Lung (tissue), 12 donors: ENCODE data around the gene MAP3K20. TPM values are rescaled to one million over a fixed set of nuclear protein-coding genes. Genes with fewer than 3 reads are reported as not detected.

Source experiments
- ATAC-seq: fragments of 200-7000 bp; cut with Tn5 transposase; one replicate; pipeline ENCODE4 v1.9.1; 2020; ENCODE audit warnings: moderate number of reproducible peaks; ENCODE audit not compliant: insufficient read depth, low FRiP score
- DNase-seq, 3 donors: peaks; one replicate each; pipeline ENCODE4 v3.0.0-alpha.2; 2013 to 2017
- H3K27ac ChIP-seq, 2 donors: one replicate each; pipeline ENCODE4 v1.5.1; 2013; ENCODE audit warnings: mild to moderate bottlenecking in 2 of 2, moderate library complexity in 2 of 2, control low read depth in 1 of 2, inconsistent platforms in 1 of 2, low read depth in 1 of 2, low read length in 1 of 2
- H3K27me3 ChIP-seq, 3 donors: one replicate each; pipeline ENCODE4 v1.5.1; 2013; ENCODE audit warnings: low read length in 2 of 3; ENCODE audit not compliant: control insufficient read depth in 3 of 3, insufficient read depth in 3 of 3
- H3K36me3 ChIP-seq, 4 donors: one replicate each; pipeline ENCODE4 v1.5.1; 2013; ENCODE audit warnings: low read length in 4 of 4, mild to moderate bottlenecking in 1 of 4, moderate library complexity in 1 of 4; ENCODE audit not compliant: control insufficient read depth in 4 of 4, insufficient read depth in 4 of 4
- H3K4me1 ChIP-seq, 5 donors: one replicate each; pipeline ENCODE4 v1.5.1; 2013; ENCODE audit warnings: low read length in 5 of 5, mild to moderate bottlenecking in 2 of 5, moderate library complexity in 1 of 5; ENCODE audit not compliant: control insufficient read depth in 5 of 5, insufficient read depth in 5 of 5
- H3K4me3 ChIP-seq: one replicate; pipeline ENCODE4 v1.5.1; 2013; ENCODE audit warnings: mild to moderate bottlenecking, control low read depth, moderate library complexity
- H3K9ac ChIP-seq, 2 donors: one replicate each; pipeline ENCODE4 v1.5.1; 2013; ENCODE audit warnings: low read length in 2 of 2, control low read depth in 1 of 2; ENCODE audit not compliant: insufficient read depth in 1 of 2
- H3K9me3 ChIP-seq, 4 donors: one replicate each; pipeline ENCODE4 v1.5.1; 2013; ENCODE audit warnings: low read length in 3 of 4, mild to moderate bottlenecking in 1 of 4, moderate library complexity in 1 of 4; ENCODE audit not compliant: control insufficient read depth in 4 of 4, insufficient read depth in 3 of 4
- WGBS, 2 donors: extraction: QIAGEN DNeasy Blood & Tissue Kit; methylation state at CpG; one replicate each; pipeline ENCODE4 v1.1.7; 2013; 5-methylcytosine and 5-hydroxymethylcytosine counted together
- polyA plus RNA-seq, 2 donors: library from polyadenylated mRNA; stranded (reverse); fragments of 200-250 nt; gene quantifications; one replicate each; pipeline ENCODE4 v1.2.1, GENCODE V29; 2013
- total RNA-seq, 2 donors: library from RNA; depleted of rRNA in 1 of 2; stranded (reverse); fragments of >200 nt in 1 of 2; gene quantifications; one replicate each; pipeline ENCODE4 v1.2.1, GENCODE V29; 2014 to 2021
- TF ChIP-seq, protein P1 (sequence below): IDR thresholded peaks from 2 replicates; pipeline ENCODE4 v1.5.1; 2012; ENCODE audit warnings: mild to moderate bottlenecking; ENCODE audit errors: control extremely low read depth, extremely low read depth
- donor health status: control.
- donor health status: control.
- donor health status: Bipolar disorder and iron deficiency.
- donor health status: healthy.
- donor health status: DM: yes; HTN: yes; CAD: no.

MAP3K20 gene
- total and polyA plus RNA-seq, 4 donors, result 13.4 to 71.6 (median 31.6) TPM

DNA sequence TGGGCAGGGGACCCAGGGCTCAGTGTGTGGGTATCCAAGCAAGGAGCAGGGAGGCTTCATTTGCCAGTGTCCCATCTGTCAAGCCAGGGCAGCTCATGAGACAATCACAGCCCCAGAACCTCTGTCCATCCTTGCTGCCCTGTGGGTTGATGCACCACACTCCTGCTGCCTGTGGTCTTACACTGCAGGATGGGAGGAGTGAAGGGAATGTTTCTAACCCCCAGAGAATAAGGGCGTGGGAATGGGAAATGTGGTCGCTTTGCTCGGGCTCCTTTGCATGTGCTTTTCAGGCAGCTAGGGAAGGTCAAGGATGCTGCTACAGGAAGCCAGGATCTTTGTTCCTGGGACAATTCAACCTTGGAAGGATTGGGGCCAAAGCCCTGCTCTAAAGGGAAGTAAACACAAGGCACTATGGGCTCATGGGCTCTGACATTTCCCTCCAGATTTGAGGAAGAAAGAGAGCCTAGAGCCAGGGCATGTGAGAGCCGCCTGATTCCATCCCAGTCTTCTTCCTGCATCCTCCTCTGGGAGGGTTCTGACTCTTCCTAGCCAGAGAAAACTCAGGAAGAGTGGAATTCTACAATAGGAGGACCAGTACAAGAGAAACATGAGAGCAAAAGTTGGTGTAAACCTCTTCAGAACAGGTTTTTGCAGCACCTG is 18.8 kb upstream of the MAP3K20 start:
- WGBS, 2 donors, result 71 to 82% methylated on average over 4 of the region's 4 CpGs

DNA sequence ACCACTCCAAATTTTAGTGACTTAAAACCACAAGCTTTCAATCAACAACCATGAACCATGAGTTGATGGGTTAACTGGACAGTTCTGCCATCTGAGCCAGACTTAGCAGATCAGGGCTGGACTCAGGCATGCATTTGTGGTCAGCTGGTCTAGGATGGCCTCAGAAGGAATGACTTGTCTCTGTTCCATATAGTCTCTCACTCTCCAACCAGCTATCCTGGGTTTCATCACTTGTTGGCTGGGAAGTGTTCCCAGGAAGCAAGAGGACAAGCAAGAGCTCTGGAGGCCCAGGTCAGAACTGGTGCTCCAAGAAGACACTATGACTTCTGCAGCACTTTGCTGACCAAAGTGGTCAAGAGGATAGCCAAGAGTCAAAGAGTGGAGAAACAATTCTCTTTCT is 17.5 kb upstream of the MAP3K20 start:
- no peaks in the 10 kb centered on the region for H3K27me3 ChIP-seq
- H3K9me3 ChIP-seq, result no peaks in the 10 kb centered on the region
- H3K27ac ChIP-seq, result no peak overlapping the region
- H3K36me3 ChIP-seq, result no peaks in the 10 kb centered on the region
- no peak overlapping the region for H3K4me3 ChIP-seq
- H3K4me1 ChIP-seq, result peaks cover 0 to 3% (median 0%) of the 10 kb centered on the region in 5 donors
- ATAC-seq (no peak), DNase-seq (no peak)
- TF ChIP-seq, protein P1, sequence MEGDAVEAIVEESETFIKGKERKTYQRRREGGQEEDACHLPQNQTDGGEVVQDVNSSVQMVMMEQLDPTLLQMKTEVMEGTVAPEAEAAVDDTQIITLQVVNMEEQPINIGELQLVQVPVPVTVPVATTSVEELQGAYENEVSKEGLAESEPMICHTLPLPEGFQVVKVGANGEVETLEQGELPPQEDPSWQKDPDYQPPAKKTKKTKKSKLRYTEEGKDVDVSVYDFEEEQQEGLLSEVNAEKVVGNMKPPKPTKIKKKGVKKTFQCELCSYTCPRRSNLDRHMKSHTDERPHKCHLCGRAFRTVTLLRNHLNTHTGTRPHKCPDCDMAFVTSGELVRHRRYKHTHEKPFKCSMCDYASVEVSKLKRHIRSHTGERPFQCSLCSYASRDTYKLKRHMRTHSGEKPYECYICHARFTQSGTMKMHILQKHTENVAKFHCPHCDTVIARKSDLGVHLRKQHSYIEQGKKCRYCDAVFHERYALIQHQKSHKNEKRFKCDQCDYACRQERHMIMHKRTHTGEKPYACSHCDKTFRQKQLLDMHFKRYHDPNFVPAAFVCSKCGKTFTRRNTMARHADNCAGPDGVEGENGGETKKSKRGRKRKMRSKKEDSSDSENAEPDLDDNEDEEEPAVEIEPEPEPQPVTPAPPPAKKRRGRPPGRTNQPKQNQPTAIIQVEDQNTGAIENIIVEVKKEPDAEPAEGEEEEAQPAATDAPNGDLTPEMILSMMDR, result no peak
- no peak overlapping the region for H3K9ac ChIP-seq

More for the DNA sequence above, 18.8 kb upstream of the MAP3K20 start:
- TF ChIP-seq, protein P1, result no peak
- Histone ChIP-seq H3K4me1 (peaks cover 0 to 3% (median 0%) of the 10 kb centered on the region in 5 donors), H3K27me3 (no peaks in the 10 kb centered on the region), H3K4me3 (no peak overlapping the region), H3K27ac (no peak overlapping the region), H3K9me3 (no peaks in the 10 kb centered on the region), H3K36me3 (no peaks in the 10 kb centered on the region), H3K9ac (no peak overlapping the region)
- DNase-seq (no peak), ATAC-seq (no peak)

DNA sequence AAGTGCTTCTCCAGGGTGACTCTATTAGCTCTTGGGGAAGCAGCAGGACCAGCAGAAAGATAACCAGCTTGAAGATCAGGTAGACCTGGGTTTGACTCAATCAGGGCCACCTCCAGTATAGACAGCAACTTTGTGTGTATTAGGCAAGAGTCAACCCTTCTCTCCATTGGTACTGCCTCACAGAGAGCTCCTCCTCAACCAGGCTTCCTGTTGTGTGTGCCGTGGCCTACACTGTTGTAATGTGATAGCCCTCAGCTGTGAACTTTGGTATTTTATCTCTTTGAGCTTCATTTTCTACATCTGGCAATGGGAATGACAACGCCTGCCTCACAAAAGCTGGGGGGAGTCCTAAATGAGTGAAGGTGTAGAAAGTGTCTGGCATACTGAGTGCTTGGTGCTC is 17.0 kb upstream of the MAP3K20 start:
- H3K9me3 ChIP-seq, result no peaks in the 10 kb centered on the region
- H3K27ac ChIP-seq, result no peak overlapping the region
- WGBS, 2 donors, result 69 to 74% methylated on average over 2 of the region's 2 CpGs
- H3K4me1 ChIP-seq, result peaks cover 0 to 3% (median 0%) of the 10 kb centered on the region in 5 donors
- TF ChIP-seq, protein P1, result no peak
- H3K4me3 ChIP-seq, result no peak overlapping the region
- H3K36me3 ChIP-seq, result no peaks in the 10 kb centered on the region
- H3K9ac ChIP-seq, result no peak overlapping the region
- no peaks in the 10 kb centered on the region for H3K27me3 ChIP-seq
- ATAC-seq (no peak), DNase-seq (no peak)

DNA sequence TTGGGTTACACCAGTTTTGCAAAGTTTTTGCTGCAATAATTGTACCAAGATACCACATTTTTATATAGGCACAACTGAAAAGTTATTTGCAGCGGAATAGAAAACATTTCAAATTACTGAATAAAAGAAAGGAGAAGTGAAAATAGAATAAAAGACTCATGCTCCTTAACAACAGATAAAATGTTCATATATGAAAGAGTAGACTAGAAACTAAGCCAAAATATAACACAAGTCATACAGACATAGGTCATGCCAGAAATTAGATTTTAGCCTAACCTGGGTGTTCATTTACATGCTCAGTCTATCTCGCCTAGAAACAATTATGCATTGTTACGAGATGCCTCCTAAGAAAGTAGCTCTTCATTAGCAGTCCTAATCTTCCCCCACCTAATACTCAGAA is 16.4 kb upstream of the MAP3K20 start:
- Histone ChIP-seq H3K27me3 (no peaks in the 10 kb centered on the region), H3K9me3 (no peaks in the 10 kb centered on the region), H3K36me3 (no peaks in the 10 kb centered on the region), H3K4me3 (no peak overlapping the region), H3K4me1 (peaks cover 0 to 3% (median under 1%) of the 10 kb centered on the region in 5 donors), H3K27ac (no peak overlapping the region), H3K9ac (no peak overlapping the region)
- DNase-seq (no peak), ATAC-seq (no peak)
- 90% methylated on average over 3 of the region's 3 CpGs for WGBS, 2 donors
- TF ChIP-seq, protein P1, result no peak
